Calu3 (cell line): ENCODE measurements around the gene PDK1. TPM values are rescaled to one million over a fixed set of nuclear protein-coding genes. Genes with fewer than 3 reads are reported as not detected.

Source experiments
- BruUV-seq: library from RNA; stranded (reverse); fragments of 400-500 nt; replicated peaks from 2 replicates; lab custom pipeline; 2021; lab: Mats Ljungman, UMichigan
- CTCF ChIA-PET: fragments of 300-600 bp; sonication (Branson Sonifier 250); formaldehyde crosslinking; loops from one replicate; lab custom pipeline; 2022; ENCODE audit warnings: antibody characterized with exemption; lab: Charles Lee
- DNase-seq: peaks from one replicate; pipeline ENCODE4 v3.0.0; 2022
- H3K27ac Mint-ChIP-seq: one replicate; pipeline ENCODE4 v1.8.0; 2022; ENCODE audit warnings: mixed read lengths; ENCODE audit not compliant: unreplicated experiment
- H3K27me3 Mint-ChIP-seq: one replicate; pipeline ENCODE4 v1.8.0; 2022; ENCODE audit warnings: mixed read lengths; ENCODE audit not compliant: unreplicated experiment
- H3K36me3 Mint-ChIP-seq: one replicate; pipeline ENCODE4 v1.8.0; 2022; ENCODE audit warnings: mild to moderate bottlenecking, moderate library complexity, mixed read lengths; ENCODE audit not compliant: insufficient read depth, unreplicated experiment
- H3K4me1 Mint-ChIP-seq: one replicate; pipeline ENCODE4 v1.8.0; 2022; ENCODE audit warnings: mild to moderate bottlenecking, low read depth, mixed read lengths; ENCODE audit not compliant: unreplicated experiment
- H3K4me3 Mint-ChIP-seq: one replicate; pipeline ENCODE4 v1.8.0; 2022; ENCODE audit warnings: mild to moderate bottlenecking, low read depth, moderate library complexity, mixed read lengths; ENCODE audit not compliant: unreplicated experiment
- H3K9me3 Mint-ChIP-seq: one replicate; pipeline ENCODE4 v1.8.0; 2022; ENCODE audit warnings: low read depth, mixed read lengths; ENCODE audit not compliant: unreplicated experiment
- intact Hi-C: fragments of 100-400 bp; cut with micrococcal nuclease; formaldehyde crosslinking; loops from one replicate; pipeline ENCODE4 v1.10.0; 2022; ENCODE audit not compliant: unreplicated experiment
- total RNA-seq: library from RNA; stranded (reverse); gene quantifications from 2 replicates; pipeline ENCODE4 v1.2.3, GENCODE V29; 2022
- TF ChIP-seq, protein P1 (sequence below): fragments of 200-600 bp; IDR thresholded peaks from one replicate; pipeline ENCODE4 v1.8.0; 2022; ENCODE audit warnings: antibody characterized with exemption; ENCODE audit not compliant: unreplicated experiment

Gene PDK1
- total RNA-seq, 1 experiment from 2014 or later = 16.8 TPM

DNA sequence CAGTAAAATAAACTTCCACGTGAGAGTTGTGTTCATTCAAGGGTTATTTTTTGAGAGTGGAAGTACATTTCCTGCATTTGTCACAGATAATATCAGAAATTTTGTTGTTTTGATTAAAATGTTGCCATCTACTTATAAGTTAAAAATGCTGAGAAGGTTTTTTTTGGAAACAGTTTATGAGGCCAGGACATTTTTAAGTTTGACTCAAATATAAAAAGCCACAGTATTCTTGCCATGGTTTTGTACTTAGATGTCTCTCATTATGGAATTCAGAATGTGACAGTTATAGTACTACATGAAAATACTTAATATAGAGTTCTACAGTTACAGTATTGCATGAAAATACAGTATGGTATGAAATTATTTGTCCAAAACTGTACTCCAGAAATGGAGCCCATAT is 44.1 kb downstream of the PDK1 start:
- Mint-ChIP-seq H3K36me3 (no peaks in the 10 kb centered on the region), H3K27me3 (no peaks in the 10 kb centered on the region), H3K4me3 (no peak overlapping the region), H3K27ac (no peak overlapping the region), H3K9me3 (no peaks in the 10 kb centered on the region), H3K4me1 (no peaks in the 10 kb centered on the region)
- intact Hi-C loops = no loop called here
- CTCF ChIA-PET = no interaction called here
- TF ChIP-seq, protein P1, sequence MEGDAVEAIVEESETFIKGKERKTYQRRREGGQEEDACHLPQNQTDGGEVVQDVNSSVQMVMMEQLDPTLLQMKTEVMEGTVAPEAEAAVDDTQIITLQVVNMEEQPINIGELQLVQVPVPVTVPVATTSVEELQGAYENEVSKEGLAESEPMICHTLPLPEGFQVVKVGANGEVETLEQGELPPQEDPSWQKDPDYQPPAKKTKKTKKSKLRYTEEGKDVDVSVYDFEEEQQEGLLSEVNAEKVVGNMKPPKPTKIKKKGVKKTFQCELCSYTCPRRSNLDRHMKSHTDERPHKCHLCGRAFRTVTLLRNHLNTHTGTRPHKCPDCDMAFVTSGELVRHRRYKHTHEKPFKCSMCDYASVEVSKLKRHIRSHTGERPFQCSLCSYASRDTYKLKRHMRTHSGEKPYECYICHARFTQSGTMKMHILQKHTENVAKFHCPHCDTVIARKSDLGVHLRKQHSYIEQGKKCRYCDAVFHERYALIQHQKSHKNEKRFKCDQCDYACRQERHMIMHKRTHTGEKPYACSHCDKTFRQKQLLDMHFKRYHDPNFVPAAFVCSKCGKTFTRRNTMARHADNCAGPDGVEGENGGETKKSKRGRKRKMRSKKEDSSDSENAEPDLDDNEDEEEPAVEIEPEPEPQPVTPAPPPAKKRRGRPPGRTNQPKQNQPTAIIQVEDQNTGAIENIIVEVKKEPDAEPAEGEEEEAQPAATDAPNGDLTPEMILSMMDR = no peak
- DNase-seq = no peak
- BruUV-seq = no TSS peak

DNA sequence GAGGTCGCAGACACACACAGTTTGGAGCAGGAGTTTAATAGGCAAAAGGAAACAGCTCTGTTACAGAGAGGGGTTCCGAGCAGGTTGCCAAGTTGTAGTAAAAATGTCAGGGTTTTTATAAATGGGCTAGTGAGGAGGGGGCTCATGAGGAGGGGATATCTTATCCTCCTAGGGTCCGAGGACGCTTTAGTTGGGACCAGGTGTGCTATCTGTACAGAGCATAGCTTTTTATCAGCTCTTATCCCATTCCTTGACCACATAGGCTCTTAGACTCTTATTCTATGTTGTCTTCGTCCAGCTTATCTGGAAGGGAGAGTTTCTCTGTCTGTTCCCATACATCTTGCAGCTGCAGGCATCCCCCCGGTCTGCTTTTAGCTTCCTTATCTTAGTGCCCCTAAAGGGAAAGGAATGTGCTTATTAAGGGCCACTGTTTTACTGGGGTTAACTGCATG is 44.7 kb downstream of the PDK1 start:
- intact Hi-C loops = no loop called here
- no peak for DNase-seq
- no peaks in the 10 kb centered on the region for H3K4me1 Mint-ChIP-seq
- no peaks in the 10 kb centered on the region for H3K27me3 Mint-ChIP-seq
- CTCF ChIA-PET = no interaction called here
- no peak overlapping the region for H3K4me3 Mint-ChIP-seq
- H3K27ac Mint-ChIP-seq = no peak overlapping the region
- TF ChIP-seq, protein P1 = no peak
- no peaks in the 10 kb centered on the region for H3K36me3 Mint-ChIP-seq
- no TSS peak for BruUV-seq
- H3K9me3 Mint-ChIP-seq = no peaks in the 10 kb centered on the region

DNA sequence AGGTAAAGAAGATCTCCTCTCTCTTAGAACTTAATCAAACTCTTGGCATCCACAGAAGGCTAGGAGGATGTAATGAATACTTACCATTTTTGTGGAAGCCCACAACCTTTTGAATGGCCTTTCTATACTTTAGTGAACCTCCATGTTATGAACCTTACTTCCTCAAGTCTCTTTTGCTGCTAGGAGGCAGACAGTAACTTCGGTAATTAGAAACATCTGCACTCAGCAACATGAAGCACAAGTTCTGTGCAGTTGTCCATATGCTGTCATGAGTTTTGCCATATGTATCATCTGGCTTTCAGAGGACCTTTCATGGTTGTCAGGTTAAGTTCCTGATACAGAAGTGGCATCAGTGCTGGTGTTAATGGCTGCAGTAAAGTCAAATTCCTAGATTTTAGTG is 50.4 kb downstream of the PDK1 start:
- DNase-seq = no peak
- Mint-ChIP-seq H3K27me3 (no peaks in the 10 kb centered on the region), H3K9me3 (no peaks in the 10 kb centered on the region), H3K27ac (no peak overlapping the region), H3K36me3 (no peaks in the 10 kb centered on the region), H3K4me1 (no peaks in the 10 kb centered on the region), H3K4me3 (no peak overlapping the region)
- intact Hi-C loops = no loop called here
- CTCF ChIA-PET = no interaction called here
- TF ChIP-seq, protein P1 = no peak
- BruUV-seq = no TSS peak

DNA sequence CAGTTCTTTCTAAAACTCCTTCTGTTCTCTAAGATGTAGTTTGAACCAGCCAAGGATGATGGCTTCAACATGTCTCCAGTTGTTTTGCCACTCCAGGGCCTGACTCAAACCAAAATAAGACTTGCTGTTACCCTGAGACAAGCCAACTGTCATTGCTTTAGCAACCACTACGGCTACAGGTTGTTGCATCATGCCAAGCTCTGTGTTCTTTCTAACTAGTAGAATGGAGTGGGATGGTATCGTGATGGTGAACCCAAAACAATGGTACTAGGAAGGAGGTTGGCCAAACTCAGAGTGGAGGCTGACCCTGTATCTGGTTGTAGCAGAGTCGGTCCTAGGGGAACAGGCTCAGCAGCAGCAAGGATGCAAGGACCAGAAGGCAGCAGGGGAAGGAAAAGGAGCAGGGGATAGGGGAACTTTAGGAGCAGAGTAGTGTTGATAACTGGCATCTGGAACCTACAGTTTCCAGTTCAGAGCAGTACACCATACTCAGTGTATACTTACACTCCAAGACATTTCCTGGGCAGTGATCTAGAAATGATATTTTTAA is 51.6 kb downstream of the PDK1 start:
- TF ChIP-seq, protein P1 = no peak
- no peak overlapping the region for H3K4me3 Mint-ChIP-seq
- H3K27me3 Mint-ChIP-seq = no peaks in the 10 kb centered on the region
- no TSS peak for BruUV-seq
- H3K27ac Mint-ChIP-seq = no peak overlapping the region
- DNase-seq = no peak
- H3K36me3 Mint-ChIP-seq = no peaks in the 10 kb centered on the region
- CTCF ChIA-PET = no interaction called here
- H3K4me1 Mint-ChIP-seq = no peaks in the 10 kb centered on the region
- no peaks in the 10 kb centered on the region for H3K9me3 Mint-ChIP-seq
- intact Hi-C loops = no loop called here
